ENCODE measurements around the gene DLG1.

GRCh38 chr3:197195326-197195725 is 103.1 kb downstream of the DLG1 start:
- TF ChIP-seq CTCF (IDR thresholded peaks at IDR 0.05) (no peak), POLR2A (IDR thresholded peaks at IDR 0.05) (no peak)
